HepG2 (cell line): ENCODE data around the gene DOCK11.

Experiments
- EZH2 ChIP-seq: conservative IDR thresholded peaks from 2 replicates; pipeline ENCODE4 v1.6.1; 2012; ENCODE audit warnings: mild to moderate bottlenecking, low read depth, low read length, moderate library complexity
- FOXO1 ChIP-seq: sonication (generic); formaldehyde crosslinking; IDR thresholded peaks from 2 replicates; pipeline ENCODE4 v1.4.0; 2020; ENCODE audit warnings: missing genetic modification reagents
- POLR2A ChIP-seq, 2 experiments: IDR thresholded peaks; 2 replicates each; pipeline ENCODE4 v1.6.1; 2011; ENCODE audit warnings: low read depth in 2 of 2, low read length in 2 of 2, mild to moderate bottlenecking in 1 of 2, moderate library complexity in 1 of 2; ENCODE audit not compliant: insufficient read depth in 1 of 2
- PTBP1 ChIP-seq: fragments of 200-400 bp; formaldehyde crosslinking; IDR thresholded peaks from 2 replicates; pipeline ENCODE4 v1.6.1; 2018; ENCODE audit warnings: low read length, low read depth; ENCODE audit not compliant: poor library complexity, severe bottlenecking
- ZBTB21 ChIP-seq: sonication (generic); formaldehyde crosslinking; IDR thresholded peaks from 2 replicates; pipeline ENCODE4 v1.4.0; 2020; ENCODE audit warnings: missing genetic modification reagents
- ZNF598 ChIP-seq: sonication (generic); formaldehyde crosslinking; IDR thresholded peaks from 2 replicates; pipeline ENCODE4 v1.5.1; 2020; ENCODE audit warnings: mild to moderate bottlenecking, missing genetic modification reagents, borderline replicate concordance
- TF ChIP-seq, protein P1 (sequence below): sonication (generic); formaldehyde crosslinking; IDR thresholded peaks from 2 replicates; pipeline ENCODE4 v1.4.0; 2020; ENCODE audit warnings: missing genetic modification reagents

- TF ChIP-seq ZBTB21 (no peak), ZNF598 (CRISPR knock-in tag) (no peak), EZH2 (no peak), FOXO1 (no peak), PTBP1 (no peak), POLR2A (IDR thresholded peaks at IDR 0.05; ENCODE audit: insufficient read depth in 1 of 2, low read depth in 2 of 2, low read length in 2 of 2) (no peak)
- TF ChIP-seq, protein P1, sequence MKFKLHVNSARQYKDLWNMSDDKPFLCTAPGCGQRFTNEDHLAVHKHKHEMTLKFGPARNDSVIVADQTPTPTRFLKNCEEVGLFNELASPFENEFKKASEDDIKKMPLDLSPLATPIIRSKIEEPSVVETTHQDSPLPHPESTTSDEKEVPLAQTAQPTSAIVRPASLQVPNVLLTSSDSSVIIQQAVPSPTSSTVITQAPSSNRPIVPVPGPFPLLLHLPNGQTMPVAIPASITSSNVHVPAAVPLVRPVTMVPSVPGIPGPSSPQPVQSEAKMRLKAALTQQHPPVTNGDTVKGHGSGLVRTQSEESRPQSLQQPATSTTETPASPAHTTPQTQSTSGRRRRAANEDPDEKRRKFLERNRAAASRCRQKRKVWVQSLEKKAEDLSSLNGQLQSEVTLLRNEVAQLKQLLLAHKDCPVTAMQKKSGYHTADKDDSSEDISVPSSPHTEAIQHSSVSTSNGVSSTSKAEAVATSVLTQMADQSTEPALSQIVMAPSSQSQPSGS (CRISPR knock-in tag): no peak
Measured at GRCh38 chrX:118534716-118535493, 39.3 kb downstream of the DOCK11 start.
